ENCODE measurements around the gene ENTPD8. TPM values are rescaled to one million over a fixed set of nuclear protein-coding genes. Genes with fewer than 3 reads are reported as not detected.

ENTPD8 gene
- total RNA-seq, 1 experiment from 2014 or later: 0.77 TPM

- Histone ChIP-seq H3K14ac (ENCODE audit: insufficient read depth, low read length) (no peak overlapping the region), H3K4me1 (ENCODE audit: insufficient read depth, low read length) (no peaks in the 10 kb centered on the region), H4K8ac (replicated peaks; ENCODE audit: insufficient read length, low read depth, low read length) (no peak overlapping the region), H3K18ac (ENCODE audit: insufficient read length, low read depth, low read length) (no peak overlapping the region), H3K79me1 (ENCODE audit: insufficient read depth, low read depth, low read length, poor library complexity, severe bottlenecking) (no peaks in the 10 kb centered on the region), H3K4ac (ENCODE audit: low read depth, low read length) (no peak overlapping the region), H3K27ac (ENCODE audit: insufficient read length, low read depth, low read length) (no peak overlapping the region), H2BK12ac (ENCODE audit: insufficient read length, low read depth, low read length) (no peak overlapping the region), H3K23me2 (ENCODE audit: insufficient read length, low read depth, low read length, poor library complexity, severe bottlenecking) (no peaks in the 10 kb centered on the region), H2BK15ac (ENCODE audit: low read depth, low read length) (no peak overlapping the region), H3T11ph (ENCODE audit: low read length) (no peak overlapping the region), H2BK120ac (ENCODE audit: low read depth, low read length, poor library complexity, severe bottlenecking) (no peak overlapping the region), H3K9ac (ENCODE audit: extremely low read depth, insufficient read length, low read length) (no peak overlapping the region), H3K9me3 (ENCODE audit: control insufficient read depth, low read depth, low read length) (no peaks in the 10 kb centered on the region), H2BK5ac (ENCODE audit: insufficient read length, low read length) (no peak overlapping the region), H2BK20ac (ENCODE audit: low read depth, low read length, poor library complexity, severe bottlenecking) (no peak overlapping the region), H3K79me2 (ENCODE audit: insufficient read depth, low read length) (no peaks in the 10 kb centered on the region), H3K56ac (ENCODE audit: insufficient read length, low read depth, low read length) (no peak overlapping the region), H4K91ac (ENCODE audit: insufficient read length, low read depth, low read length) (no peak overlapping the region), H3K27me3 (ENCODE audit: insufficient read depth, low read length) (no peaks in the 10 kb centered on the region), H4K20me1 (ENCODE audit: control insufficient read depth, insufficient read depth, insufficient read length) (no peaks in the 10 kb centered on the region), H2AK5ac (ENCODE audit: insufficient read length, low read length) (no peak overlapping the region), H3K23ac (ENCODE audit: insufficient read length, low read depth, low read length) (no peak overlapping the region), H2AFZ (ENCODE audit: low read length) (no peak overlapping the region), H4K5ac (ENCODE audit: insufficient read length, low read depth, low read length) (no peak overlapping the region), H3K4me2 (ENCODE audit: insufficient read depth, insufficient read length, low read length) (no peak overlapping the region)
- WGBS (ENCODE audit: extremely low coverage, insufficient read length, low lambda C conversion rate): no CpG with 5 or more reads among the region's 6 CpGs
- H3K27ac Mint-ChIP-seq: no peak overlapping the region
- peaks cover 1% of the 10 kb centered on the region for H3K27me3 Mint-ChIP-seq (ENCODE audit: low read depth)
- H3K4me1 Mint-ChIP-seq: no peaks in the 10 kb centered on the region
- no peaks in the 10 kb centered on the region for H3K36me3 Mint-ChIP-seq (ENCODE audit: insufficient read depth in 1 of 3, low read depth in 3 of 3)
- H3K9me3 Mint-ChIP-seq: peaks cover 2 to 9% of the 10 kb centered on the region in 2 experiments; a peak in 2 of 5 replicates
- no peak for TF ChIP-seq CTCF (conservative IDR thresholded peaks at IDR 0.05)
- no peak for DNase-seq
- no peak overlapping the region for H3K4me3 Mint-ChIP-seq
Observed at GRCh38 chr9:137488906-137489305, 47.7 kb upstream of the ENTPD8 start.

All from H9 (cell line).